Hematopoietic multipotent progenitor cell treated with erythropoietin and hydrocortisone succinate and interleukin-3 and kit ligand, for 4 days (in vitro differentiated cells): ENCODE data around the gene MCM7.

Experiments used
- DNase-seq: peaks from one replicate; pipeline ENCODE4 v3.0.0-alpha.2; 2015

MCM7 gene

DNA sequence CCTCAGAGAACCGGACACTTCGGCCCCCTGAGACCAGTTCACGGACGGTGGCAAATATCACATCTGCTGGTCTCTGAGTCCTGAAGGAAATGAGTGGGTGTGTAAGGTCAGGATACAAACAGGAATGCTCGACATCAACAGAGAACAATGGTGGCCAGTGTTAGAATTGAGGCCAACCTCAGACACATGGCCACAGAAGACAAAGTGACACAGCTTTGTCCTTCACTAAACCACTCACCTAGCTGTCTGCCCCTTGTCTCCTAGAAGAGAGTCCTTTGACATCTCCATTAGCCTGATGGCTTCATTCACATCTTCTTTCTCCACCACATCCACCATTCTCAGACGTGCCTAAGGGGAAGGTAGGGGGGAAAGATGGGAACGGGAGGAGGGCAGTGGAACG, 8.1 kb downstream of the MCM7 start:
- DNase-seq = no peak

GRCh38 chr7:100091411-100092181, 9.6 kb downstream of the MCM7 start:
- peak; percentile 66 for DNase-seq

DNA sequence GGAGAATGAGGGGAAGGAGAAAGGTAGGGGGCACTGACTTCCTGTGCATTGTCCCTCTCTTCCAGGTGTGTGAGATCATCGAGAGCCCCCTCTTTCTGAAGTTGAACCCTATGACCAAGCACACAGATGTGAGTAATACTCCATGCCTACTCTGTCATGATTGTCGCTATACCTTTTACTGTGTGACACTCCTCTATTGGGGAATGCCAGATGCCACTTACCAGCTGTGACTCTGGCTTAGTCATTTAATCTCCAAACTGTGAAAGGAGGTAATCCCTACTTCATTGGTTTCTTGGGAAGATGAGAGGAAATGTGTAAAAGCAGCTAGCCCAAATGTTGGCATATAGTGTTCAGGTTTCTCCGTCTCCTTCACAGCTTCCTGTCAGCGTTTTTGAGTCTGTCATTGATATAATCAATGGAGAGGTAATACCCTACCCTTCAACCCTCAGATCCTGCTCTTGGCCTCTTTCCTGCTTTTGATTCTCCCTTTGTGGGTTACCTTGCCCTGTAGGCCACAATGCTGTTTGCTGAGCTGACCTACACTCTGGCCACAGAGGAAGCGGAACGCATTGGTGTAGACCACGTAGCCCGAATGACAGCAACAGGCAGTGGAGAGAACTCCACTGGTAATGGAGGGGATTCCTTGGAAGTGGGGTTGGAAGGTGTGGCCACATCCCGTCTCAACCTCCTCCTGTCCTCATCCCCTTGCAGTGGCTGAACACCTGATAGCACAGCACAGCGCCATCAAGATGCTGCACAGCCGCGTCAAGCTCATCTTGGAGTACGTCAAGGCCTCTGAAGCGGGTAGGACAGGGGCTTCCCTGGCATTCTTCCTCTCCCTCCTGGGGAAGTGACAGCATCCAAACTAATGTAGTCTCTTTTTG, 10.4 kb downstream of the MCM7 start:
- DNase-seq = no peak

- DNase-seq = no peak
These were observed 11.6 kb downstream of the MCM7 start for GRCh38 chr7:100089458-100090196.

GRCh38 chr7:100088621-100089457, 12.4 kb downstream of the MCM7 start, which contains the start of gene COPS6:
COPS6 (plus strand) TSS chr7:100088969; CDS start chr7:100088991, 22 bp downstream.
- peak; percentile 89 for DNase-seq

GRCh38 chr7:100088095-100088620, 13.0 kb downstream of the MCM7 start:
- no peak for DNase-seq

DNA sequence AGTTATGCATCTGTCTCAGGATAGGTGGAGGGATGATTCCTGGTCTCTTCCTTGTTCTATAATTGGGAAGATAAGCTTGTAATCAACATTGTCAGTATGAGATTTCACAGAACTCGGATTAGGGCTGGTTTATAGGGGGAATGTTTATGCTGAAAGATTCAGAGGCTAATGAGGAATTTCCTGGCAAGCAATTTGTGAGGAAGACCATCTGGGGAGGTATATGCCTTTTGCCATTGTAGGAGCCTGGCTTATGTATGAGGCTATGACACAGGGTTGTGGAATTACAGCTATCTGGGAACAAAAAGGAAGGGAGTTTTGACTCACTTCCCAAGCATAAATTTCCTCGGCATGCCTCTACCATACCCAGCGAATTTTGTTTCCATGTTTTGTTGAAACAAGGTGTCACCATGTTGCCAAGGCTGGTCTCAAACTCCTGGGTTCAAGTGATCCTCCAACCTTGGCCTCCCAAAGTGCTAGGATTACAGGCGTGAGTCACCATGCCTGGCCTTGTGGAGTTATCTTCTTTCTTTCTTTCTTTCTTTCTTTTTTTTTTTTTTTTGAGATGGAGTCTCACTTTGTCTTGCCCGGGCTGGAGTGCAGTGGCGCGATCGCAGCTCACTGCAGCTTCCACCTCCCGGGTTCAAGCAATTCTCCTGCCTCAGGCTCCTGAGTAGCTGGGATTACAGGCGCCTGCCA, 14.0 kb downstream of the MCM7 start:
- no peak for DNase-seq

DNA sequence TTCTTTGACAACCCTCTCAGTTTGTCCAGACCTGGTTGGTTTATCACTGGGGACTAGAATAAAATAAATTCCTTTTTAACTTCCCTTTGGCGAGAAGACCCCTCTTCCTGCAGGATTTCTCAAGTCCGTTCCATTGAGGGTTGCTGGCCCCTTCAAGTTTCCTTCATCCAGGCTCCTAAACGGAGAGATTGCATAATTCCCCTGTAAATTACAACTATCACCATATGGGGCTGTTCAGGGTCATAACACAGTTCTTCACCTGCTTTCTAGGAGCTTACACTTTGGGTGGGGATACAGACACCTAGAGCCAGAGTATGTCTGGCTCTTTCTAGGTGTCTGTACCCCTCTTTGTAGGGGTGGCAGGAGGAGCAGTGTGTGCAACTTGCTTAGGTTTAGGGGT, 15.7 kb downstream of the MCM7 start:
- DNase-seq = no peak

DNA sequence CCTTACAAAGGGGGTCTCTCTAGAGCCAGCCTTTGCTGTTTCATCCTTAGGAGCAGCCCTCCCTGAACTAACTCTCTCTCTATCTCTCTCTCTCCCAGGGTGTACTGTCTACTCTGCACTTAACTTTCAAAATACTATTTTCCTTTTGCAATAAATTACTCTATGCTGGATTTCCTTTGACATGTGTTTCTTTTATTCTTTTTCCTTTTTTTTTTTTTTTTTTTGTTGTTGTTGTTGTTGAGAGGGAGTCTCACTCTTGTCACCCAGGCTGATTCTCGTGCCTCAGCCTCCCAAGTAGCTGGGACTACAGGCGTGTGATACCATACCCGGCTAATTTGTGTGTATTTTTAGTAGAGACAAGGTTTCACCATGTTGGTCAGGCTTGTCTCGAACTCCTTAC, 18.2 kb downstream of the MCM7 start:
- DNase-seq = no peak

DNA sequence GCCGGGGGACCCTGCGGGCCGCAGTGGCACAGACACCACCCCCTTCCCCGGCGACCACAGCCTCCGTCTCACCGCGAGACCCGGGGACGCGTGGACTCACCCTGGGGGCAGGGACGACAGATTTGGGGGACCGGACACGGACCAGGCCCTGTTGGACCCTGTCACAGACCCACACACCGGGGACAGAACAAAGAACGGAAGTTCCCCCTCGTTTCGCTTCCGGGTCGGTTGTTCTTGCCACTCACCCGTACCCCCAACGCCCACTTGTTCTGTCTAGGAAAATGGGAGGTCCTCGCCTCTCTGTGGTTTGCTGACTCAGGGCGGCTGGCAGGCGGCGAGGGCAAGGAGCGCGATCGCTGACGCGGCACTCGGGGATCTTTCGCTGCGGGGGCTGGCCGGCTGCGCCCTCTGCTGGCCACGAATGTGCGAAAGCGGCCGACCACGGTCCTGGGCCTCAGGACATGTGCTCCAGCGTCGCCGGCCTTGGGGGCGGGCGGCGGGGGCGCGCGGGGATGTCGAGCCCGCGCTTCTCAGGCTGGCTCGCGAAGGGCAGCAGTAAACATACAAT, 19.6 kb downstream of the MCM7 start, which contains the start of gene ZNF3:
Gene ZNF3, minus strand, starts transcription at position 189 of the 568 bp plus-strand sequence. CDS start 4,366 bp downstream, outside the sequence.
- DNase-seq = peak; percentile 100

- DNase-seq = peak; percentile 28
These were observed 20.2 kb downstream of the MCM7 start for GRCh38 chr7:100080907-100081534.

DNA sequence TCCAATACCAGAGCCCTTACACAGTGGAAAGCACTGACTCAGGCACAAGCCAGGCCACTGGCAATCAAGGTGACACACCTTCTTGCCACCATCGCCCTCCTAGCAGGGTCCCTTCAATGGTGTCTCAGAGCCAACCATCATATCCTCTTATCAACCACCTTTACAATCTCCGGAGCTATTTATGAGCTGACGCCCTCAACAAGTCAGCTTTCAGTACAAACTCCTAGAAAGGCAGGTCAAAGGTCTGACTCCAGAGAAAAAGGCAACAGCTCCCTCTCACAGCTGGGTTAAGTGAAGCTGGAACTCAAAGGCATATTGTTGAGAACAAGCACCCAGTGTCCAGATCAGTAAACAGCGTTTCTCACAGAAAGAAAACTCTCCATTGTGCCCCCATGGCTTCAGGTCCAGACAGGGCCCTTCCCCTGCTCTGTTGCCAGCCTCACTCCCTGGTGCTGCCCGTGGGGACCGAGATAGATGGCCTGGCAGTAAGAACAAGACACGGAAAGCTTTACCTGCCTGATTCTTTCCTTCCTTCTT, 22.1 kb downstream of the MCM7 start:
- no peak for DNase-seq

DNA sequence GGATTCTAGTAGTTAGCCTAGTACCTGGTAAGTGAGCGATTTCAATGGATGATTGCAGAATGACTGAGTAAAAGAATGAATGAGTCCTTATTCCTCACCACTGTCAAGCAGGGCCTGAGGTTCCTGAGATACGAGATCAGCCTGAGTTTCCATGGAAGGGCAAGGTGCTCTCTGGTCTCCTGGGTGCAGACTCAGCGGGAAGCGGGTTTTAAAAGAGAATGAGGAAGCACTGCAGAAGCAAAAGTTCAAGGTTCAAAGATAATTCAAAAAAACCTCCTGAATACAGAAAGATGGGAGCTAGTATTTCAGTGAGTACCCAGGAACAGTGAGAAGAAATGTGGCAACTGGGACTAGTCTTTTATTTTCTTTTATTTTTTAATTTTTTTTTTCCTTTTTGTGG, 24.0 kb downstream of the MCM7 start:
- DNase-seq = no peak

DNA sequence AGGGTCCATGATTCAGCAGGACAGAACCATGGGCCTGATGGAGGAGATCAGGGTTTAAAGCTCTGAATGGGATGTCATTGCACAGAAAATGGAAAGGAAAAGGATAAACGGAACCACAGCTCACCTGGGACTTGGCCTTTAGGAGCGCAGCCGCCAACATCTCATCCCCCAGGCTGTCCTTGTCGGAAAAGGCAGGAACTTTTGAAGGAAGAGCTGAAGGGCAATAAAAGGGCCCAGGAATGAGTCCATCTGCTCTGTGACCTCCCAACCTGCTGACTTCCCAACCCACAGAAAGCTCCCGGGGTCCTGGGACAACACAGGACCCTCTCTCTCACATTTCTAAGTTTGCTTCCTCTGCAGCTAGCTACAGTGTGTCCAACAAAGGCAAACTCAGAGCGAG, 25.8 kb downstream of the MCM7 start:
- no peak for DNase-seq

GRCh38 chr7:100074841-100075240, 26.4 kb downstream of the MCM7 start:
- DNase-seq = no peak

GRCh38 chr7:100072462-100072861, 28.7 kb downstream of the MCM7 start:
- no peak for DNase-seq

DNA sequence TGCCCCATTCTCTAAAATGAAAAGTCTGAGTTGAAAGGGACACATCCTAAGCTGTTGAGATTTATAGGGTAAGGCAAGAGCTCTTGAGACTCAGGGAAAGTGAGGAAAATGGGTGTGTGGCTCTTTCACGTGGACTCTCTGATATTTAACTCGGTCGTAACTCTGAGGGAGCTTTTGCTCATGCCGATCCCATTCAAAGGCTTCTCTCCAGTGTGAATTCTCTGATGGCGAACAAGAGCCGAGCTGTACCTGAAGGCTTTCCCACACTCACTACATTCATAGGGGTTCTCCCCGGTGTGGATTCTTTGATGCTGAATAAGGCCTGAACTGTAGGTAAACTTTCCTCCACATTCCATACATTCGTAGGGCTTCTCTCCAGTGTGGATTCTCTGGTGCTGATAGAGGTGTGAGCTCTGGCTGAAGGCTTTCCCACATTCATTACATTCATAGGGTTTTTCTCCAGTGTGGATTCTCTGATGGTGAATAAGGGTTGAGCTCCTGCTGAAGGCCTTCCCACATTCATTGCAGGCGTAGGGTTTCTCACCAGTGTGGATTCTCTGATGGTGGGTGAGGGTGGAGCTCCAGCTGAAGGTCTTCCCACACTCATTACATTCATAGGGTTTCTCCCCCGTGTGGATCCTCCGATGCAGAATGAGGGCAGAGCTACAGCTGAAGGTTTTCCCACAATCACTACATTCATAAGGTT, 30.0 kb downstream of the MCM7 start:
- no peak for DNase-seq

- DNase-seq = no peak
These were observed 31.2 kb downstream of the MCM7 start for GRCh38 chr7:100069991-100070390.

GRCh38 chr7:100066953-100067352, 34.2 kb downstream of the MCM7 start:
- no peak for DNase-seq
